Heart left ventricle (tissue), 16 donors: ENCODE measurements around the gene ZNF362. TPM values are rescaled to one million over a fixed set of nuclear protein-coding genes. Genes with fewer than 3 reads are reported as not detected.

Source experiments
- ATAC-seq, 4 donors: fragments of 200-7000 bp; cut with Tn5 transposase; one replicate each; pipeline ENCODE4 v1.9.1; 2020 to 2022; ENCODE audit warnings: moderate library complexity in 4 of 4, mild to moderate bottlenecking in 3 of 4, moderate number of reproducible peaks in 1 of 4
- DNase-seq, 5 donors: peaks; one replicate each; pipeline ENCODE4 v3.0.0-alpha.2; 2020
- H3K27ac ChIP-seq, 12 donors: fragments of 200-600 bp; sonication (generic) in 4 of 12; one replicate each; pipeline versions ENCODE4 v1.5.0 to v1.8.0; 2016 to 2022; ENCODE audit warnings: mild to moderate bottlenecking in 2 of 12
- H3K27me3 ChIP-seq, 9 donors: fragments of 200-600 bp; sonication (generic) in 2 of 9; one replicate each; pipeline versions ENCODE4 v1.5.1 to v1.8.0; 2016 to 2022; ENCODE audit warnings: mild to moderate bottlenecking in 3 of 9
- H3K36me3 ChIP-seq, 9 donors: fragments of 200-600 bp; sonication (generic) in 2 of 9; one replicate each; pipeline versions ENCODE4 v1.5.0 to v1.8.0; 2018 to 2022; ENCODE audit warnings: mild to moderate bottlenecking in 2 of 9
- H3K4me1 ChIP-seq, 12 donors: fragments of 200-600 bp; sonication (generic) in 4 of 12; one replicate each; pipeline versions ENCODE4 v1.5.0 to v1.8.0; 2016 to 2022; ENCODE audit warnings: mild to moderate bottlenecking in 3 of 12
- H3K4me3 ChIP-seq, 12 donors: fragments of 200-600 bp; sonication (generic) in 4 of 12; one replicate each; pipeline versions ENCODE4 v1.5.0 to v1.8.0; 2017 to 2022; ENCODE audit warnings: mild to moderate bottlenecking in 9 of 12, moderate library complexity in 4 of 12
- H3K9me3 ChIP-seq, 12 donors: fragments of 200-600 bp; sonication (generic) in 4 of 12; one replicate each; pipeline versions ENCODE4 v1.5.0 to v1.8.0; 2016 to 2022; ENCODE audit warnings: mild to moderate bottlenecking in 1 of 12
- CTCF ChIP-seq, 12 donors: fragments of 200-600 bp; sonication (generic) in 4 of 12; IDR thresholded peaks; one replicate each; pipeline versions ENCODE4 v1.5.0 to v1.8.0; 2018 to 2022; ENCODE audit warnings: antibody characterized with exemption in 12 of 12, mild to moderate bottlenecking in 5 of 12
- POLR2A ChIP-seq, 2 donors: fragments of 450-650 bp; IDR thresholded peaks; one replicate each; pipeline ENCODE4 v1.6.1; 2017; ENCODE audit warnings: antibody characterized with exemption in 2 of 2, mild to moderate bottlenecking in 2 of 2, moderate library complexity in 2 of 2
- WGBS, 4 donors: extraction: QIAGEN DNeasy Blood & Tissue Kit in 2 of 4; methylation state at CpG; one replicate each; pipeline versions ENCODE4 v1.1.5 to v1.1.7; 2013 to 2018; 5-methylcytosine and 5-hydroxymethylcytosine counted together
- intact Hi-C, 10 donors: fragments of 100-400 bp; cut with DNase I; formaldehyde crosslinking; loops; one replicate each; pipeline versions ENCODE4 v1.11.1 to v1.14.2; 2022
- polyA plus RNA-seq, 2 donors: library from polyadenylated mRNA; stranded (reverse); fragments of 200-250 nt; gene quantifications; one replicate each; pipeline ENCODE4 v1.2.3, GENCODE V29; 2013
- total RNA-seq, 9 donors: library from RNA; depleted of rRNA in 2 of 9; stranded (reverse); fragments of >200 nt in 2 of 9; fragmentation: NEBNext Ultra II Directional in 3 of 9; extraction: Animal tissue kit (Norgen Biotek cat#: 25700) in 3 of 9; gene quantifications; one replicate each; pipeline versions ENCODE4 v1.1.0 to v1.2.4, GENCODE V29; 2016 to 2023
- donor health status: ischemic (EF 13 %, LVEDD 7.1; RV severe dilation, severe dysfunction).
- donor health status: healthy with polysubstance abuse.
- donor health status: DM: no; HTN: yes; CAD: no.
- donor health status: DM: no; HTN: no; CAD: no.
- donor health status: ischemic (EF 25% LVEDD 6.9; RV normal size, moderate dysfunction).
- donor health status: ischemic (EF 25% LVEDD 5.7; RV mildly dilated, moderate dysfunction).
- donor health status: healthy.
- donor health status: DM: yes; HTN: yes; CAD: no.
- donor health status: ischemic (EF 35%, LVEDD 5.7; RV mildly dilated, moderate dysfunction).
- donor health status: nonischemic (EF 11% LVEDD 7.7; RV severe dilation, severe dysfunction).
- donor health status: DM: yes; HTN: yes; CAD: no.
- donor health status: PGD.
- donor health status: ischemic (EF 29% LVEDD 5.4; RV normal size, mild dysfunction).
- donor health status: nonischemic (EF 23%, LVEDD 6.1; RV moderate dilation, normal function).

The ZNF362 gene
- total and polyA plus RNA-seq, 11 donors = 11.1 to 39.7 (median 32.5) TPM

GRCh38 chr1:33284049-33284448 lies 27.8 kb downstream of the ZNF362 start:
- no peak for ATAC-seq
- peaks cover 0 to 90% (median 76%) of the 10 kb centered on the region in 9 donors for H3K36me3 ChIP-seq
- no peaks in the 10 kb centered on the region for H3K27me3 ChIP-seq
- DNase-seq = no peak
- intact Hi-C loops = no loop called here
- H3K4me3 ChIP-seq = no peak overlapping the region
- WGBS, 4 donors = 82 to 88% (median 86%) methylated on average over 6 of the region's 6 CpGs
- no peaks in the 10 kb centered on the region for H3K9me3 ChIP-seq
- H3K27ac ChIP-seq = no peak overlapping the region
- TF ChIP-seq POLR2A (IDR thresholded peaks at IDR 0.05) (no peak), CTCF (IDR thresholded peaks at IDR 0.05) (no peak)
- peaks cover 0 to 32% (median 15%) of the 10 kb centered on the region in 12 donors for H3K4me1 ChIP-seq

GRCh38 chr1:33286451-33287185 lies 30.3 kb downstream of the ZNF362 start:
- H3K4me3 ChIP-seq = no peak overlapping the region
- peaks cover 0 to 42% (median 21%) of the 10 kb centered on the region in 12 donors for H3K4me1 ChIP-seq
- intact Hi-C loops = no loop called here
- H3K27ac ChIP-seq = peak overlapping the region in 3 of 12 donors; percentile 22 to 49 (median 25)
- 68 to 80% (median 76%) methylated on average over 8 of the region's 8 CpGs for WGBS, 4 donors
- no peaks in the 10 kb centered on the region for H3K27me3 ChIP-seq
- no peak for ATAC-seq
- H3K9me3 ChIP-seq = no peaks in the 10 kb centered on the region
- no peak for TF ChIP-seq CTCF (IDR thresholded peaks at IDR 0.05)
- peaks cover 0 to 66% (median 55%) of the 10 kb centered on the region in 9 donors for H3K36me3 ChIP-seq
- peak in 1 of 5 donors; percentile 15 for DNase-seq

- Histone ChIP-seq H3K9me3 (no peaks in the 10 kb centered on the region), H3K27ac (peak overlapping the region in 3 of 12 donors; percentile 22 to 49 (median 25)), H3K27me3 (no peaks in the 10 kb centered on the region), H3K36me3 (peaks cover 0 to 59% (median 48%) of the 10 kb centered on the region in 9 donors), H3K4me1 (peaks cover 0 to 42% (median 21%) of the 10 kb centered on the region in 12 donors), H3K4me3 (no peak overlapping the region)
- WGBS, 4 donors = 45 to 72% (median 55%) methylated on average over 2 of the region's 2 CpGs
- ATAC-seq (no peak), DNase-seq (peak in 1 of 5 donors; percentile 1)
- intact Hi-C loops = no loop called here
- TF ChIP-seq CTCF (IDR thresholded peaks at IDR 0.05) (no peak), POLR2A (IDR thresholded peaks at IDR 0.05) (no peak)
Observed at GRCh38 chr1:33287317-33287716, 31.0 kb downstream of the ZNF362 start.

- TF ChIP-seq POLR2A (IDR thresholded peaks at IDR 0.05) (no peak), CTCF (IDR thresholded peaks at IDR 0.05) (no peak)
- H3K4me3 ChIP-seq = no peak overlapping the region
- H3K27me3 ChIP-seq = no peaks in the 10 kb centered on the region
- H3K36me3 ChIP-seq = peaks cover 0 to 51% (median 37%) of the 10 kb centered on the region in 9 donors
- H3K9me3 ChIP-seq = no peaks in the 10 kb centered on the region
- peaks cover 0 to 42% (median 21%) of the 10 kb centered on the region in 12 donors for H3K4me1 ChIP-seq
- peak; percentile 23 to 74 (median 62) for ATAC-seq
- intact Hi-C loops = no loop called here
- H3K27ac ChIP-seq = peak overlapping the region in 5 of 12 donors; percentile 17 to 43 (median 31)
- WGBS, 4 donors = 79 to 82% (median 80%) methylated on average over 16 of the region's 16 CpGs
- peak in 1 of 5 donors; percentile 30 for DNase-seq
Observed at GRCh38 chr1:33288976-33289857, 32.9 kb downstream of the ZNF362 start.
